Glutamatergic neuron (in vitro differentiated cells): ENCODE data around the gene TAOK1. TPM values are rescaled to one million over a fixed set of nuclear protein-coding genes. Genes with fewer than 3 reads are reported as not detected.

Experiments
- DNase-seq: peaks from one replicate; pipeline ENCODE4 v3.0.0; 2022
- H3K27ac Mint-ChIP-seq: one replicate; pipeline ENCODE4 v1.8.0; 2020; ENCODE audit warnings: mild to moderate bottlenecking, mixed read lengths, inconsistent platforms; ENCODE audit not compliant: unreplicated experiment
- H3K27me3 Mint-ChIP-seq: one replicate; pipeline ENCODE4 v1.8.0; 2020; ENCODE audit warnings: mild to moderate bottlenecking, moderate library complexity, mixed read lengths, inconsistent platforms; ENCODE audit not compliant: unreplicated experiment
- H3K36me3 Mint-ChIP-seq: one replicate; pipeline ENCODE4 v1.8.0; 2020; ENCODE audit warnings: mild to moderate bottlenecking, mixed read lengths, inconsistent platforms; ENCODE audit not compliant: unreplicated experiment
- H3K4me1 Mint-ChIP-seq: one replicate; pipeline ENCODE4 v1.8.0; 2020; ENCODE audit warnings: mild to moderate bottlenecking, low read depth, mixed read lengths, inconsistent platforms; ENCODE audit not compliant: unreplicated experiment
- H3K4me3 Mint-ChIP-seq: one replicate; pipeline ENCODE4 v1.8.0; 2020; ENCODE audit warnings: mild to moderate bottlenecking, mixed read lengths, inconsistent platforms; ENCODE audit not compliant: unreplicated experiment
- H3K9me3 Mint-ChIP-seq: one replicate; pipeline ENCODE4 v1.8.0; 2020; ENCODE audit warnings: mild to moderate bottlenecking, moderate library complexity, mixed read lengths, inconsistent platforms; ENCODE audit not compliant: unreplicated experiment
- total RNA-seq: library from RNA; stranded (reverse); fragmentation: NEBNext Ultra II Directional; extraction: Animal tissue kit (Norgen Biotek cat#: 25700); gene quantifications from one replicate; pipeline ENCODE4 v1.2.1, GENCODE V29; 2021; ENCODE audit not compliant: unreplicated experiment
- TF ChIP-seq, protein P1 (sequence below): fragments of 200-600 bp; sonication (generic); IDR thresholded peaks from one replicate; pipeline ENCODE4 v1.5.0; 2021; ENCODE audit not compliant: partially characterized antibody, unreplicated experiment

Gene TAOK1
- total RNA-seq, 1 donor from 2014 or later = 133 TPM

DNA sequence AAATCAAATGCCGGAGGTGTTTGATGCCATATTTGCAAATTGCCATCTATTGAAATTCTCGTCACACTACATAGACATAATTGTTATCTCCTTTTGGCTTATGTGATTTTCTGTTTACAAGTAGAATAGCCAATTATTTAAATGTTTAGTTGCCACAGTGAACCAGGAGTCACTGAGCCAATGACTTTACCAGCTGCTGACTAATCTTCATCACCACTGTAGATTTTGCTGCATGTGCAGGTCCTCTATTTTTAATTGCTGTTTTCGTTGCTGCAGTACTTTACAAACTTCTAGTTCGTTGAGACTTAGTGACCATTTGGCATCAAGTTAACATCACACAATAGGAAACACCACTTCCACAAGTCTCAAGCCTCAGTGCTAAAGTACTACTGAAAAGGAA, 153.9 kb downstream of the TAOK1 start:
- no peak for DNase-seq
- H3K4me3 Mint-ChIP-seq = no peak overlapping the region
- no peak overlapping the region for H3K27ac Mint-ChIP-seq
- H3K4me1 Mint-ChIP-seq = no peaks in the 10 kb centered on the region
- peaks cover 2% of the 10 kb centered on the region for H3K27me3 Mint-ChIP-seq
- TF ChIP-seq, protein P1, sequence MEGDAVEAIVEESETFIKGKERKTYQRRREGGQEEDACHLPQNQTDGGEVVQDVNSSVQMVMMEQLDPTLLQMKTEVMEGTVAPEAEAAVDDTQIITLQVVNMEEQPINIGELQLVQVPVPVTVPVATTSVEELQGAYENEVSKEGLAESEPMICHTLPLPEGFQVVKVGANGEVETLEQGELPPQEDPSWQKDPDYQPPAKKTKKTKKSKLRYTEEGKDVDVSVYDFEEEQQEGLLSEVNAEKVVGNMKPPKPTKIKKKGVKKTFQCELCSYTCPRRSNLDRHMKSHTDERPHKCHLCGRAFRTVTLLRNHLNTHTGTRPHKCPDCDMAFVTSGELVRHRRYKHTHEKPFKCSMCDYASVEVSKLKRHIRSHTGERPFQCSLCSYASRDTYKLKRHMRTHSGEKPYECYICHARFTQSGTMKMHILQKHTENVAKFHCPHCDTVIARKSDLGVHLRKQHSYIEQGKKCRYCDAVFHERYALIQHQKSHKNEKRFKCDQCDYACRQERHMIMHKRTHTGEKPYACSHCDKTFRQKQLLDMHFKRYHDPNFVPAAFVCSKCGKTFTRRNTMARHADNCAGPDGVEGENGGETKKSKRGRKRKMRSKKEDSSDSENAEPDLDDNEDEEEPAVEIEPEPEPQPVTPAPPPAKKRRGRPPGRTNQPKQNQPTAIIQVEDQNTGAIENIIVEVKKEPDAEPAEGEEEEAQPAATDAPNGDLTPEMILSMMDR = no peak
- H3K36me3 Mint-ChIP-seq = no peaks in the 10 kb centered on the region
- H3K9me3 Mint-ChIP-seq = peaks cover 2% of the 10 kb centered on the region

DNA sequence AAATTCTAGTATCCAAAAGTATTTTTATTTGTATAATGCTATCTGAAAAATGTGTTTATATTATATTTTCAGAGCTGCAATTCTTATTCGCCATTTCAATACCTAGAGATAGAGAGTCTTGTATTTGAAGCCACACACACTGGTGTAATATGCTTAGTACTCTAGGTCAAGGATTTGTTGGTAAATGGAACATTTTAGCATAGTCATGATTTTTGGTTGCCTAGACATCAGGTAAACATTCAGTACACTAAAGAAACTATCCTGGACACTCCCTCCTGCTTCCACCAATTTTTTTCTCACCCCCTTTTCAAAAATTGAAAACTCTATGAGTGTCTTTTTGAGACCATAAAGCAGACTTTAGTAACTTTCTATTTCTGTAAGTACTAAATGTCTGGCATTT, 155.9 kb downstream of the TAOK1 start:
- H3K4me1 Mint-ChIP-seq = no peaks in the 10 kb centered on the region
- no peaks in the 10 kb centered on the region for H3K27me3 Mint-ChIP-seq

DNA sequence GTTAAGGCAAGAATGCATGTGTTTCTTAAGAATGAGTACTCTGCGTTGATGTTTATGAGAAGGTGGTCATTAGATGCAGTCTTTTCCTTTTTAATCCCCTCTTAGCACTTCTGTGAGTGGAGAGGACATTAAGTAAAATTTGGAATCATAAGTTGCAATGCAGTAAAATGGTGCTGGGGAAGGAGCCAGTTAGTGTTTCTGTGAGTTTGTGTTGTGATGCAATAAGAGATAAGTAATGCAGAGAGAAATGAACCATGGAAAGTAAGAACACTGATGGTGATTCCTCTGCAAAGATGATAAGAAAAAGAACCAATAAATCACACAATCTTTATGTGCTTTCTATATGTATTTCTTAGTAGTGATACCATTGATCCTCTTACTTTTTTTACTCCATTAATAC, 156.7 kb downstream of the TAOK1 start:
- Mint-ChIP-seq H3K27ac (no peak overlapping the region), H3K36me3 (no peaks in the 10 kb centered on the region), H3K9me3 (peaks cover 2% of the 10 kb centered on the region), H3K4me1 (no peaks in the 10 kb centered on the region), H3K4me3 (no peak overlapping the region), H3K27me3 (no peaks in the 10 kb centered on the region)
- DNase-seq = no peak
- TF ChIP-seq, protein P1 = no peak

More for the DNA sequence above, 155.9 kb downstream of the TAOK1 start:
- DNase-seq = no peak
- H3K36me3 Mint-ChIP-seq = no peaks in the 10 kb centered on the region
- H3K4me3 Mint-ChIP-seq = no peak overlapping the region
- TF ChIP-seq, protein P1 = no peak
- H3K9me3 Mint-ChIP-seq = peaks cover 2% of the 10 kb centered on the region
- H3K27ac Mint-ChIP-seq = no peak overlapping the region

DNA sequence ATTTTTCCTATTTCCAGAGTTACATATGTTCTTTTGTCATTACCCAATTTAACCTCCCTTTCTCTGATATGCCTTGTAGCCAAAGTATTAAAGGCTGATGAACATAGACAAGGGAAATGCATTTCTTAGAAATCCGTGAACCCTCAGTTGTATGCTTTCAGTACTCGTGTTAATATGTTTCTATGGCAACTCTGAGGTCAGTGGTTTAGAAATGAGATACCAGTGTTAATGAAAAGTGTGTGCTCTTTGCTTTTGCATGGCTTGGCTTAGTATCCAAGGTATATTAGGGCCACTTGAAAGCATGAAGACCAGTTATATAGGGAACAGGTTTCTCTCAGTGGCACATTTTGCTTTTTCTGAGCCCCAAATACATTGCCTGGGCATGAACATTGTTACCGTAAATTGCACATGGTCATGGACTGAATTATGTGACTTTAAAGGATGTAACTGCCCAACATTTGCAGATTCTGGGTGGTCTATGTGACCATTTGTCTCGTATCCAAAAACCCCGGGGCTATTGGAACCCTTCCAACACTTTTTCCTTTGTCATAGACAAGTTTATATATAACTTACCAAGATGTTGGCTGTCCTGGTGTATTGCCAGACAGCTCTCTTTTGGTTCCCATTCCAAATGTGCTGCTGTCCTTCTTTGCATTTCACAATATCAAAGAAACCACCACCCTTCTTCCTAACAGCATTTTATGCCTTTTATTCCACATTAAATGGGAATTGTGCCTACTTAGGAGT, 159.2 kb downstream of the TAOK1 start:
- H3K4me3 Mint-ChIP-seq = no peak overlapping the region
- TF ChIP-seq, protein P1 = no peak
- no peaks in the 10 kb centered on the region for H3K36me3 Mint-ChIP-seq
- no peak for DNase-seq
- H3K9me3 Mint-ChIP-seq = no peaks in the 10 kb centered on the region
- no peaks in the 10 kb centered on the region for H3K27me3 Mint-ChIP-seq
- H3K27ac Mint-ChIP-seq = no peak overlapping the region
- no peaks in the 10 kb centered on the region for H3K4me1 Mint-ChIP-seq

DNA sequence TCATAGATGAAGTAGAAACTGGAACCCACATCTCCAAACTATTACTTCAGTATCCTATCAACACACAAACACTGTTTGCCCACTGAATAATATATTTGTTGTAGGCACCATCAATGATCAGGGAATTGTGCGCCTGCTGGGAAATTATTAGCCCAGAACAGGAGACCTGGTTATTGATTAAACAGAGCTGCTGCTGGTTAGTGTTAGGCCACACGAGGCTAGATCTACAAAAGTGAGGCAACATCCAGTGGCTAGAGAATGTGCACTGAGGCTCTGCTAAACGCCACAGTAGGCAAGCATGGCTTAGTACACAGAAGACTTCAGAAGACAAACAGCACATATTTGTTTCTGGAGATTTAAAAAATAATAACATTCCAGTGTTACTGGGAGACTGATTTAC, 165.7 kb downstream of the TAOK1 start:
- no peak for DNase-seq
- TF ChIP-seq, protein P1 = no peak
- H3K27ac Mint-ChIP-seq = no peak overlapping the region

More for the DNA sequence above, 165.7 kb downstream of the TAOK1 start:
- H3K27me3 Mint-ChIP-seq = peaks cover 4% of the 10 kb centered on the region
- no peak overlapping the region for H3K4me3 Mint-ChIP-seq
- peaks cover 7% of the 10 kb centered on the region for H3K4me1 Mint-ChIP-seq
- H3K9me3 Mint-ChIP-seq = peaks cover 6% of the 10 kb centered on the region
- H3K36me3 Mint-ChIP-seq = no peaks in the 10 kb centered on the region
